ENCODE measurements around the gene ZBTB25.

The ZBTB25 gene

GRCh38 chr14:64510825-64511671 lies 7.4 kb upstream of the ZBTB25 start:
- TF ChIP-seq, protein P1, sequence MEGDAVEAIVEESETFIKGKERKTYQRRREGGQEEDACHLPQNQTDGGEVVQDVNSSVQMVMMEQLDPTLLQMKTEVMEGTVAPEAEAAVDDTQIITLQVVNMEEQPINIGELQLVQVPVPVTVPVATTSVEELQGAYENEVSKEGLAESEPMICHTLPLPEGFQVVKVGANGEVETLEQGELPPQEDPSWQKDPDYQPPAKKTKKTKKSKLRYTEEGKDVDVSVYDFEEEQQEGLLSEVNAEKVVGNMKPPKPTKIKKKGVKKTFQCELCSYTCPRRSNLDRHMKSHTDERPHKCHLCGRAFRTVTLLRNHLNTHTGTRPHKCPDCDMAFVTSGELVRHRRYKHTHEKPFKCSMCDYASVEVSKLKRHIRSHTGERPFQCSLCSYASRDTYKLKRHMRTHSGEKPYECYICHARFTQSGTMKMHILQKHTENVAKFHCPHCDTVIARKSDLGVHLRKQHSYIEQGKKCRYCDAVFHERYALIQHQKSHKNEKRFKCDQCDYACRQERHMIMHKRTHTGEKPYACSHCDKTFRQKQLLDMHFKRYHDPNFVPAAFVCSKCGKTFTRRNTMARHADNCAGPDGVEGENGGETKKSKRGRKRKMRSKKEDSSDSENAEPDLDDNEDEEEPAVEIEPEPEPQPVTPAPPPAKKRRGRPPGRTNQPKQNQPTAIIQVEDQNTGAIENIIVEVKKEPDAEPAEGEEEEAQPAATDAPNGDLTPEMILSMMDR (IDR thresholded peaks at IDR 0.05; ENCODE audit: extremely low read depth, missing control alignments), result peak; percentile 59
- DNase-seq (ENCODE audit: low spot score), result peak; percentile 34

DNA sequence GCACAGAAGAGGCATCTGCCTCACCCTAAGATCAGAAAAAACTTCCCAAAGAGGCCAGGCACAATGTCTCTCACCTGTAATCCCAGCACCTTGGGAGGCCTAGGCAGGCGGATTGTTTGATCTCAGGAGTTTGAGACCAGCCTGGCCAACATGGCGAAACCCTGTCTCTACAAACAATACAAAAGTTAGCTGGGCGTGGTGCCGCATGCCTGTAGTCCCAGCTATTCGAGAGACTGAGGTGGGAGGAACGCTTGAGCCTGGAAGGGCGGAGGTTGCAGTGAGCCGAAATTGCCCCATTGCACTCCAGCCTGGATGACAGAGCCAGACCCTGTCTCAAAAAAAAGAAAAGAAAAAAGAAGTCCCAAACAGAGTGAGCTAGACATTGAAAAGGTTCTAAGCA lies 5.4 kb upstream of the ZBTB25 start:
- TF ChIP-seq, protein P1 (IDR thresholded peaks at IDR 0.05; ENCODE audit: extremely low read depth, missing control alignments), result no peak
- no peak for DNase-seq (ENCODE audit: low spot score)

DNA sequence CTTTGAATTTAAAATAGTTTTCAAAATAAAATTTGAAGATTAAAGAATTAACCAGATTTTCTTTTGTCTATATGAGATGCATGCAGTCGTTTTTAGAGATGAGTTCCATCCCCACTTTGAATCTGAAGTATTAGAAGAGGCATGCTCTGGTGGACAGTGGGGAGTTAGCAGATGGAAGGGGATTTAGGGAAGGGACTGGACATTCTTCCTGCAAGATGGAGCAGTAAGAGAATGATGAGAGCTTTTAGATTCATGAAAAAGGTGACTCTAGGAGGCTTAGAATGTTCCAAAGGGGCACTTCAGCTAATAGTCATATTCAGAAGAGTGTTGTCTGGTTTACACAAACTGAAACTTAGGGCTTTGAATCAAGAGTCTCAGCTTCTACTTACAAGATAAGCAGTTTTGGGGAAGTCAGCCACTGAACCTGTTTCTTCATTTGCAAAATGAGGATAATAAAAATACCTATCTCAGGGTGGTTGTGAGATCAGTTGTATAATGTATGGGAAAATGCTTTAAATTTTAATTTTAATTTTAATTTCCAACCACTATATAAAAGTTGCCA lies 4.7 kb upstream of the ZBTB25 start:
- TF ChIP-seq, protein P1 (IDR thresholded peaks at IDR 0.05; ENCODE audit: extremely low read depth, missing control alignments), result no peak
- peak; percentile 58 for DNase-seq (ENCODE audit: low spot score)

GRCh38 chr14:64507376-64508156 lies 3.9 kb upstream of the ZBTB25 start:
- no peak for DNase-seq (ENCODE audit: low spot score)
- TF ChIP-seq, protein P1 (IDR thresholded peaks at IDR 0.05; ENCODE audit: extremely low read depth, missing control alignments), result no peak

DNA sequence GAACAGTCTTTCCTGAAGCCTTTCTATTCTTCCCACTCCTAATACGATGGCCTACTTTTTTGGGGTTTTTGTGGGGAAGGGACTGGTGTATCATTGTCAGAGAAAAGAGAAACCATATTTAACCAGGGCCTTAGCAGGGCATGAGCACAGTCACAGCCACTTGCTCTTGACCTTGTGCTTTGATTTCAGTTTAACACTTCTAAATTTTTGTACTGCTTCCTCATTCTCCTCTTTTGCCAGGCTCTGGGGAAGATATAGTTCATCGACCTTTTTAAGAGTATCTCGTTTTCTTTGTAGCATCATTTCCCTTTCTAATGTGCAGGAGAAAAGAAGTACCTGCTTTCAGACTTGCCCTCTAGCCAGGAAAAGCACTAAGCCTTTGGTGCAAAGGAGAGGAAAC lies 3.1 kb upstream of the ZBTB25 start:
- TF ChIP-seq, protein P1 (IDR thresholded peaks at IDR 0.05; ENCODE audit: extremely low read depth, missing control alignments), result no peak
- peak; percentile 30 for DNase-seq (ENCODE audit: low spot score)

DNA sequence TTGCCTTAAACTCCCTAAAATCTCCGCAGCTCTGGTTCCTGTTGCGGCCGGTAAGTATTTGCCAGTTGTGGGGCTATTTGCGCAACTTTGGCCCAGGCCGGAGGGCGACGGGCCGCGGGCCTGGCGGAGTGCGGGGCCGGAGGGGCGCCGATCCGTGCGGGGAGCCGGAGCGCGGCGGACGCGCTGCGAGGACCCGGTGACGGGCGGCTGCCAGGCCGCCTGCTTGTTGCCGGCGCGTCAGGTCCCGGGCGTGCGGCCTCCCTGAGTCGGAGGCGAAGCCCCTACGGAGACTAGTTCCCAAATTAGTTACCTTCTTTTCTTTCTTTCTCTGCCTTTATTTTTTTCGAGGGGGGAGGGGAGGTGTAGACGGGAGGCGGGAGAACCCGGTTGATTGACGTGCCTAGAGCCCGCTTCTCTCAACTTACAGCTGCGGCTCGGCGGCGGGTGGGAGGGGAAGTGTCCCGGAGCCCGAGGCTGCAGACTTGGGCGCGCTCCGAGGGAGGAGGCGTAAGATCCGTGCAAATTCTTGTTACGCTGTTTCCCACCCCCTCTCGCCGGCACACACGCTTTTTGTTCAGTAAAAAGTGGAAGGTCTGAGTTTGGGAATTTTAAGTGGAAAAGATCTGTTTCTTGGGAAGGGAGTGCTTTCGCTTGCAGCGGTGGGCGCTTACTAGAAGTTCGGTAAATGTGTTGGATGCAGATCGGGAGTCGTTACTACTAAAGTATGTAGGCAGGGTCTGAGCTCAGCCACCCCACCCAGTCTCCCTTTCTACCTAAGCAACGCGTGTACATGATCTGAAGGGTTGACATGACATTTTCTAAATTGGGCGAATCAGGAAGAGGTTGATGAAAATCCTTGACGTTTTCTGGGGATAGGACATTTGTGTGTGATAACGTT lies 1.5 kb upstream of the ZBTB25 start:
- TF ChIP-seq, protein P1 (IDR thresholded peaks at IDR 0.05; ENCODE audit: extremely low read depth, missing control alignments), result no peak
- peak; percentile 83 for DNase-seq (ENCODE audit: low spot score)
